GM12892 (cell line): ENCODE measurements around the gene CCDC148.
"Not testable (repeated sequence)": the region's sequence is repeated elsewhere in the genome, so short reads cannot be mapped to it uniquely, and the experiment has no call there.

Source experiments
- POLR2AphosphoS5 ChIP-seq: IDR thresholded peaks from 2 replicates; pipeline ENCODE4 v1.6.1; 2011; ENCODE audit warnings: low read depth, low read length, control low read depth
- TAF1 ChIP-seq: IDR thresholded peaks from 2 replicates; pipeline ENCODE4 v1.6.1; 2011; ENCODE audit warnings: low read depth, mild to moderate bottlenecking, control low read depth, low read length, borderline replicate concordance

GRCh38 chr2:158473300-158473699 lies 16.7 kb upstream of the CCDC148 start:
- not testable (repeated sequence) for TF ChIP-seq TAF1, POLR2AphosphoS5
